SU-DHL-6 (cell line): ENCODE data around the gene TALDO1.

Experiments
- H2AFZ ChIP-seq: fragments of 200-600 bp; sonication (generic); 2 replicates; pipeline ENCODE4 v1.6.1; 2014; ENCODE audit warnings: low read depth, mild to moderate bottlenecking, moderate library complexity, mixed read lengths, antibody characterized with exemption, low read length; ENCODE audit not compliant: severe bottlenecking
- H3F3A ChIP-seq: fragments of 200-600 bp; shearing (Covaris generic); 2 replicates; pipeline ENCODE4 v1.6.0; 2016; ENCODE audit warnings: antibody characterized with exemption, mild to moderate bottlenecking; ENCODE audit not compliant: insufficient read depth
- H3K27ac ChIP-seq: fragments of 200-600 bp; sonication (generic); 2 replicates; pipeline ENCODE4 v1.5.1; 2016; ENCODE audit warnings: low read depth, mild to moderate bottlenecking, low read length, moderate library complexity, mixed read lengths
- H3K27me3 ChIP-seq: fragments of 200-600 bp; sonication (generic), shearing (Covaris generic); 2 replicates; pipeline ENCODE4 v1.6.0; 2014; ENCODE audit warnings: mild to moderate bottlenecking, low read length
- H3K36me3 ChIP-seq: fragments of 200-600 bp; sonication (generic); 2 replicates; pipeline ENCODE4 v1.6.1; 2014; ENCODE audit warnings: mild to moderate bottlenecking, low read length, mixed read lengths
- H3K4me2 ChIP-seq: fragments of 300-600, 200-600 bp; shearing (Covaris generic), sonication (generic); 2 replicates; pipeline ENCODE4 v1.6.0; 2014; ENCODE audit warnings: low read length, low read depth, mild to moderate bottlenecking; ENCODE audit not compliant: poor library complexity, severe bottlenecking
- H3K4me3 ChIP-seq: fragments of 200-600 bp; sonication (generic); 2 replicates; pipeline ENCODE4 v1.5.1; 2014; ENCODE audit warnings: antibody characterized with exemption, low read length, mild to moderate bottlenecking, mixed read lengths; ENCODE audit not compliant: insufficient read depth, poor library complexity, severe bottlenecking
- H3K79me2 ChIP-seq: fragments of 200-600 bp; sonication (generic); 2 replicates; pipeline ENCODE4 v1.6.1; 2014; ENCODE audit warnings: mild to moderate bottlenecking, low read length, moderate library complexity; ENCODE audit not compliant: insufficient read depth
- H3K9ac ChIP-seq: fragments of 200-600 bp; sonication (generic); 2 replicates; pipeline ENCODE4 v1.7.0; 2014; ENCODE audit warnings: mild to moderate bottlenecking, low read length
- H3K9me2 ChIP-seq: fragments of 200-600 bp; sonication (generic); replicated peaks from 2 replicates; pipeline ENCODE4 v1.6.1; 2014; ENCODE audit warnings: low read length; ENCODE audit not compliant: insufficient read depth
- H3K9me3 ChIP-seq: fragments of 200-600 bp; sonication (generic); 2 replicates; pipeline ENCODE4 v1.6.1; 2014; ENCODE audit warnings: low read length, mixed read lengths; ENCODE audit not compliant: insufficient read depth
- H4K20me1 ChIP-seq: fragments of 200-600 bp; sonication (generic); 2 replicates; pipeline ENCODE4 v1.6.1; 2014; ENCODE audit warnings: low read depth, mild to moderate bottlenecking, antibody characterized with exemption, low read length, moderate library complexity, mixed read lengths
- CTCF ChIP-seq: fragments of 200-600 bp; sonication (generic); IDR thresholded peaks from one replicate; pipeline ENCODE4 v1.5.1; 2017; ENCODE audit warnings: antibody characterized with exemption, mild to moderate bottlenecking, low read length, moderate library complexity; ENCODE audit not compliant: insufficient read depth, poor library complexity, severe bottlenecking
- EZH2phosphoT487 ChIP-seq: fragments of 200-600 bp; sonication (generic), shearing (Covaris generic); conservative IDR thresholded peaks from 2 replicates; pipeline ENCODE4 v1.6.1; 2018; ENCODE audit warnings: mild to moderate bottlenecking, antibody characterized with exemption, low read length, moderate library complexity, mixed read lengths

Gene TALDO1

GRCh38 chr11:749731-750130, 2.5 kb downstream of the TALDO1 start:
- no peak overlapping the region for H2AFZ ChIP-seq
- no peak overlapping the region for H3K4me3 ChIP-seq
- H3K27ac ChIP-seq, result no peak overlapping the region
- H3K9me2 ChIP-seq, result no peaks in the 10 kb centered on the region
- H3K36me3 ChIP-seq, result no peaks in the 10 kb centered on the region
- H3K9ac ChIP-seq, result 0 out of 2 replicates have a peak overlapping the region, but pooled peaks have one; percentile 86
- 0 out of 2 replicates have a peak, but pooled peaks cover 6% of the 10 kb centered on the region for H3F3A ChIP-seq
- H4K20me1 ChIP-seq, result 0 out of 2 replicates have a peak, but pooled peaks cover 5% of the 10 kb centered on the region
- peak overlapping the region; percentile 82 for H3K4me2 ChIP-seq
- no peaks in the 10 kb centered on the region for H3K9me3 ChIP-seq
- H3K27me3 ChIP-seq, result no peaks in the 10 kb centered on the region
- TF ChIP-seq EZH2phosphoT487, result no peak
- TF ChIP-seq CTCF, result no peak
- peaks cover 73% of the 10 kb centered on the region for H3K79me2 ChIP-seq

- peaks cover 14% of the 10 kb centered on the region for H3F3A ChIP-seq
- peaks cover 8% of the 10 kb centered on the region; the same call in 1 of the 2 replicates for H3K36me3 ChIP-seq
- no peak overlapping the region for H3K9ac ChIP-seq
- TF ChIP-seq CTCF, result no peak
- no peak for TF ChIP-seq EZH2phosphoT487
- H3K79me2 ChIP-seq, result peaks cover 18% of the 10 kb centered on the region
- no peak overlapping the region for H3K4me3 ChIP-seq
- H3K9me3 ChIP-seq, result no peaks in the 10 kb centered on the region
- no peaks in the 10 kb centered on the region for H3K27me3 ChIP-seq
- no peak overlapping the region for H2AFZ ChIP-seq
- H3K27ac ChIP-seq, result no peak overlapping the region
- H3K9me2 ChIP-seq, result no peaks in the 10 kb centered on the region
- no peak overlapping the region for H3K4me2 ChIP-seq
- H4K20me1 ChIP-seq, result peaks cover 6% of the 10 kb centered on the region; the same call in 1 of the 2 replicates
Measured at GRCh38 chr11:760236-760635, 13.0 kb downstream of the TALDO1 start.

GRCh38 chr11:761526-762108, 14.4 kb downstream of the TALDO1 start:
- Histone ChIP-seq H4K20me1 (peaks cover 4% of the 10 kb centered on the region; the same call in 1 of the 2 replicates), H3K27ac (no peak overlapping the region), H3K9me3 (no peaks in the 10 kb centered on the region), H3F3A (peaks cover 14% of the 10 kb centered on the region), H2AFZ (no peak overlapping the region), H3K79me2 (peaks cover 6% of the 10 kb centered on the region), H3K4me3 (no peak overlapping the region), H3K9me2 (no peaks in the 10 kb centered on the region), H3K36me3 (peaks cover 8% of the 10 kb centered on the region; the same call in 1 of the 2 replicates), H3K9ac (no peak overlapping the region), H3K4me2 (no peak overlapping the region), H3K27me3 (no peaks in the 10 kb centered on the region)
- TF ChIP-seq CTCF, result no peak
- TF ChIP-seq EZH2phosphoT487, result no peak
